ENCODE measurements around the gene IRAK1BP1. TPM values are rescaled to one million over a fixed set of nuclear protein-coding genes. Genes with fewer than 3 reads are reported as not detected.

IRAK1BP1 gene
- total RNA-seq, 1 donor from 2014 or later = 3.4 TPM

GRCh38 chr6:78947529-78947928, 80.2 kb downstream of the IRAK1BP1 start:
- H3K27ac ChIP-seq (ENCODE audit: low read depth, low read length) = peak overlapping the region; percentile 24
- H3K79me2 ChIP-seq (ENCODE audit: insufficient read depth, low read length) = no peaks in the 10 kb centered on the region
- peak overlapping the region; percentile 47 for H3K4me2 ChIP-seq (ENCODE audit: low read length)
- peaks cover 7% of the 10 kb centered on the region for H3K4me1 Mint-ChIP-seq (ENCODE audit: low read depth, unreplicated experiment)
- H3K4me3 ChIP-seq (ENCODE audit: insufficient read depth, low read depth, low read length) = no peak overlapping the region
- DNase-seq (ENCODE audit: low read depth) (peak; percentile 41), FAIRE-seq (no peak)
- H3K36me3 ChIP-seq (ENCODE audit: insufficient read depth, low read length) = peaks cover 32% of the 10 kb centered on the region
- peaks cover 31% of the 10 kb centered on the region for H3K36me3 Mint-ChIP-seq (ENCODE audit: low read depth, unreplicated experiment)
- no peaks in the 10 kb centered on the region for H3K27me3 ChIP-seq (ENCODE audit: insufficient read depth, low read length)
- H3K4me1 ChIP-seq (ENCODE audit: insufficient read depth, low read length) = peaks cover 7% of the 10 kb centered on the region
- H3K27me3 Mint-ChIP-seq (ENCODE audit: low read depth, unreplicated experiment) = no peaks in the 10 kb centered on the region
- no peaks in the 10 kb centered on the region for H4K20me1 ChIP-seq (ENCODE audit: insufficient read depth, low read length)
- peaks cover 5% of the 10 kb centered on the region for H3K9me3 ChIP-seq (ENCODE audit: insufficient read depth, low read depth, low read length)
- H3K9ac ChIP-seq (ENCODE audit: low read length) = no peak overlapping the region
- H3K9me3 Mint-ChIP-seq (ENCODE audit: unreplicated experiment) = peaks cover 10% of the 10 kb centered on the region
- H3K27ac Mint-ChIP-seq (ENCODE audit: unreplicated experiment) = no peak overlapping the region
- H2AFZ ChIP-seq (ENCODE audit: low read depth, low read length) = no peak overlapping the region
- H3K4me3 Mint-ChIP-seq (ENCODE audit: unreplicated experiment) = no peak overlapping the region
- TF ChIP-seq EZH2 (IDR thresholded peaks at IDR 0.05; ENCODE audit: insufficient read depth, low read length) (no peak), CTCF (IDR thresholded peaks at IDR 0.05; ENCODE audit: insufficient read depth, low read depth, low read length) (no peak)

- peaks cover 7% of the 10 kb centered on the region for H3K4me1 Mint-ChIP-seq (ENCODE audit: low read depth, unreplicated experiment)
- Histone ChIP-seq H3K9ac (ENCODE audit: low read length) (no peak overlapping the region), H3K27ac (ENCODE audit: low read depth, low read length) (peak overlapping the region; percentile 24), H3K9me3 (ENCODE audit: insufficient read depth, low read depth, low read length) (peaks cover 5% of the 10 kb centered on the region), H2AFZ (ENCODE audit: low read depth, low read length) (no peak overlapping the region), H3K27me3 (ENCODE audit: insufficient read depth, low read length) (no peaks in the 10 kb centered on the region), H3K4me2 (ENCODE audit: low read length) (peak overlapping the region; percentile 47), H3K36me3 (ENCODE audit: insufficient read depth, low read length) (peaks cover 32% of the 10 kb centered on the region), H3K4me1 (ENCODE audit: insufficient read depth, low read length) (peaks cover 7% of the 10 kb centered on the region), H4K20me1 (ENCODE audit: insufficient read depth, low read length) (no peaks in the 10 kb centered on the region), H3K79me2 (ENCODE audit: insufficient read depth, low read length) (no peaks in the 10 kb centered on the region), H3K4me3 (ENCODE audit: insufficient read depth, low read depth, low read length) (no peak overlapping the region)
- no peak overlapping the region for H3K4me3 Mint-ChIP-seq (ENCODE audit: unreplicated experiment)
- TF ChIP-seq CTCF (IDR thresholded peaks at IDR 0.05; ENCODE audit: insufficient read depth, low read depth, low read length) = no peak
- TF ChIP-seq EZH2 (IDR thresholded peaks at IDR 0.05; ENCODE audit: insufficient read depth, low read length) = no peak
- peak; percentile 48 for DNase-seq (ENCODE audit: low read depth)
- H3K36me3 Mint-ChIP-seq (ENCODE audit: low read depth, unreplicated experiment) = peaks cover 34% of the 10 kb centered on the region
- H3K27ac Mint-ChIP-seq (ENCODE audit: unreplicated experiment) = no peak overlapping the region
- FAIRE-seq = no peak
- H3K27me3 Mint-ChIP-seq (ENCODE audit: low read depth, unreplicated experiment) = no peaks in the 10 kb centered on the region
- H3K9me3 Mint-ChIP-seq (ENCODE audit: unreplicated experiment) = peaks cover 10% of the 10 kb centered on the region
Observed at GRCh38 chr6:78947962-78948361, 80.6 kb downstream of the IRAK1BP1 start.

DNA sequence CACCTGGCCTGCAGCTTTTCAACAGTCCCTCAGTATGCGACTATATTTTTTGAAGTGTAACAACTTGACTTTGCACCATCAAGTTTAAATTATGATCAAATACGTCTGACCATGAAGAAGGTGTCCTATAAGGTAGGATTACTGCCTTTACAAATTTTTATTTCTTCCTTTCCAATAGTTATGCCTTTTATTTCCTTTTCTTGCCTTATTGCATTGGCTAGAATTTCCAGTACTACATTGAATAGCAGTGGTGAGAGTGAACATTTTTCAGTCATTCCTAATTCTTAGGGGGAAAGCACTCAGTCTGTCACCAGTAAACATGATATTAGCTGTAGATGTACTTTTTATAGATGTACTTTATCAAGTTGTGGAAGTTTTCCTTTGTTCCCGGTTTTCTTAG, 81.4 kb downstream of the IRAK1BP1 start:
- H3K27me3 ChIP-seq (ENCODE audit: insufficient read depth, low read length) = no peaks in the 10 kb centered on the region

More for the DNA sequence above, 81.4 kb downstream of the IRAK1BP1 start:
- Histone ChIP-seq H2AFZ (ENCODE audit: low read depth, low read length) (no peak overlapping the region), H3K27ac (ENCODE audit: low read depth, low read length) (no peak overlapping the region), H3K4me1 (ENCODE audit: insufficient read depth, low read length) (peaks cover 7% of the 10 kb centered on the region), H3K4me3 (ENCODE audit: insufficient read depth, low read depth, low read length) (no peak overlapping the region), H3K36me3 (ENCODE audit: insufficient read depth, low read length) (peaks cover 32% of the 10 kb centered on the region), H3K4me2 (ENCODE audit: low read length) (no peak overlapping the region), H3K9me3 (ENCODE audit: insufficient read depth, low read depth, low read length) (peaks cover 5% of the 10 kb centered on the region), H4K20me1 (ENCODE audit: insufficient read depth, low read length) (no peaks in the 10 kb centered on the region), H3K79me2 (ENCODE audit: insufficient read depth, low read length) (no peaks in the 10 kb centered on the region), H3K9ac (ENCODE audit: low read length) (no peak overlapping the region)
- H3K4me3 Mint-ChIP-seq (ENCODE audit: unreplicated experiment) = no peak overlapping the region
- FAIRE-seq = no peak
- H3K27ac Mint-ChIP-seq (ENCODE audit: unreplicated experiment) = no peak overlapping the region
- peaks cover 7% of the 10 kb centered on the region for H3K4me1 Mint-ChIP-seq (ENCODE audit: low read depth, unreplicated experiment)
- peaks cover 10% of the 10 kb centered on the region for H3K9me3 Mint-ChIP-seq (ENCODE audit: unreplicated experiment)
- peaks cover 36% of the 10 kb centered on the region for H3K36me3 Mint-ChIP-seq (ENCODE audit: low read depth, unreplicated experiment)
- DNase-seq (ENCODE audit: low read depth) = no peak
- H3K27me3 Mint-ChIP-seq (ENCODE audit: low read depth, unreplicated experiment) = no peaks in the 10 kb centered on the region
- TF ChIP-seq CTCF (IDR thresholded peaks at IDR 0.05; ENCODE audit: insufficient read depth, low read depth, low read length) (no peak), EZH2 (IDR thresholded peaks at IDR 0.05; ENCODE audit: insufficient read depth, low read length) (no peak)

Measured in astrocyte (in vitro differentiated cells and primary cell).